Measurements from ENCODE around the gene UNC5C.

UNC5C gene

GRCh38 chr4:95544113-95545103, 4.4 kb downstream of the UNC5C start:
- Histone ChIP-seq H3K27me3 (no peaks in the 10 kb centered on the region), H3K4me3 (peak overlapping the region; percentile 70 to 81), H3K4me1 (peaks cover 0 to 3% (median 2%) of the 10 kb centered on the region in 4 donors), H3K9me3 (no peaks in the 10 kb centered on the region), H3K27ac (peak overlapping the region; percentile 96 to 98), H3K36me3 (no peaks in the 10 kb centered on the region)
- intact Hi-C loops (cut with DNase I; ENCODE audit: low total_unique reads) = no loop called here
- DNase-seq = no peak
- peak in 1 of 2 experiments; percentile 7 for TF ChIP-seq CTCF (IDR thresholded peaks at IDR 0.05)

GRCh38 chr4:95541889-95542607, 6.7 kb downstream of the UNC5C start:
- peaks cover 0 to 3% (median 0%) of the 10 kb centered on the region in 4 donors for H3K4me1 ChIP-seq
- no peak for TF ChIP-seq CTCF (IDR thresholded peaks at IDR 0.05)
- no peaks in the 10 kb centered on the region for H3K27me3 ChIP-seq
- no peaks in the 10 kb centered on the region for H3K9me3 ChIP-seq
- DNase-seq = no peak
- H3K4me3 ChIP-seq = peak overlapping the region; percentile 70 to 81
- H3K36me3 ChIP-seq = no peaks in the 10 kb centered on the region
- peak overlapping the region; percentile 96 to 98 for H3K27ac ChIP-seq
- intact Hi-C loops (cut with DNase I; ENCODE audit: low total_unique reads) = no loop called here

GRCh38 chr4:95541094-95541493, 7.7 kb downstream of the UNC5C start:
- peak overlapping the region; percentile 96 to 98 for H3K27ac ChIP-seq
- H3K9me3 ChIP-seq = no peaks in the 10 kb centered on the region
- peak overlapping the region; percentile 70 to 81 for H3K4me3 ChIP-seq
- H3K27me3 ChIP-seq = no peaks in the 10 kb centered on the region
- H3K4me1 ChIP-seq = peaks cover 0 to 6% (median 2%) of the 10 kb centered on the region in 4 donors
- no peak for DNase-seq
- H3K36me3 ChIP-seq = no peaks in the 10 kb centered on the region
- no peak for TF ChIP-seq CTCF (IDR thresholded peaks at IDR 0.05)
- intact Hi-C loops (cut with DNase I; ENCODE audit: low total_unique reads) = no loop called here

- peak overlapping the region; percentile 70 to 81 for H3K4me3 ChIP-seq
- TF ChIP-seq CTCF (IDR thresholded peaks at IDR 0.05) = no peak
- no peak for DNase-seq
- intact Hi-C loops (cut with DNase I; ENCODE audit: low total_unique reads) = no loop called here
- no peaks in the 10 kb centered on the region for H3K27me3 ChIP-seq
- no peaks in the 10 kb centered on the region for H3K36me3 ChIP-seq
- H3K4me1 ChIP-seq = peaks cover 0 to 13% (median 2%) of the 10 kb centered on the region in 4 donors
- H3K27ac ChIP-seq = peak overlapping the region; percentile 96 to 98
- no peaks in the 10 kb centered on the region for H3K9me3 ChIP-seq
Measured at GRCh38 chr4:95540227-95540626, 8.5 kb downstream of the UNC5C start.

GRCh38 chr4:95539106-95539505, 9.7 kb downstream of the UNC5C start:
- H3K27me3 ChIP-seq = no peaks in the 10 kb centered on the region
- no peaks in the 10 kb centered on the region for H3K36me3 ChIP-seq
- H3K4me3 ChIP-seq = peak overlapping the region; percentile 37 to 81
- TF ChIP-seq CTCF (IDR thresholded peaks at IDR 0.05) = no peak
- DNase-seq = no peak
- no peaks in the 10 kb centered on the region for H3K9me3 ChIP-seq
- H3K4me1 ChIP-seq = peaks cover 0 to 15% (median 2%) of the 10 kb centered on the region in 4 donors
- intact Hi-C loops (cut with DNase I; ENCODE audit: low total_unique reads) = no loop called here
- H3K27ac ChIP-seq = peak overlapping the region; percentile 96 to 98
